Neural cell (in vitro differentiated cells): ENCODE data around the gene VSTM5. TPM values are rescaled to one million over a fixed set of nuclear protein-coding genes. Genes with fewer than 3 reads are reported as not detected.

Experiments used
- H2AFZ ChIP-seq: fragments of 200-600, 300-800 bp; sonication (generic), shearing (Covaris generic); 2 replicates; pipeline ENCODE4 v1.6.0; 2014; ENCODE audit warnings: low read depth, mild to moderate bottlenecking, antibody characterized with exemption, low read length, moderate library complexity
- H3F3A ChIP-seq: fragments of 200-600 bp; shearing (Covaris generic); 2 replicates; pipeline ENCODE4 v1.6.1; 2016; ENCODE audit warnings: mild to moderate bottlenecking, moderate library complexity, mixed read lengths, antibody characterized with exemption, low read length; ENCODE audit not compliant: insufficient read depth, poor library complexity, severe bottlenecking
- H3K27ac ChIP-seq: fragments of 200-600, 300-800 bp; sonication (generic), shearing (Covaris generic); 2 replicates; pipeline ENCODE4 v1.5.1; 2014; ENCODE audit warnings: mild to moderate bottlenecking, low read length, moderate library complexity
- H3K27me3 ChIP-seq: fragments of 300-800, 200-600 bp; sonication (generic), shearing (Covaris generic); 2 replicates; pipeline ENCODE4 v1.6.0; 2014; ENCODE audit warnings: mild to moderate bottlenecking, low read depth, low read length, moderate library complexity; ENCODE audit not compliant: insufficient read depth
- H3K36me3 ChIP-seq: fragments of 300-800, 200-600 bp; sonication (generic), shearing (Covaris generic); 2 replicates; pipeline ENCODE4 v1.5.1; 2014; ENCODE audit warnings: mild to moderate bottlenecking, antibody characterized with exemption, low read length, moderate library complexity; ENCODE audit not compliant: insufficient read depth
- H3K4me2 ChIP-seq: fragments of 300-800, 200-600 bp; sonication (generic), shearing (Covaris generic); 2 replicates; pipeline ENCODE4 v1.6.0; 2014; ENCODE audit warnings: mild to moderate bottlenecking, low read length
- H3K4me3 ChIP-seq: fragments of 300-800, 200-600 bp; sonication (generic), shearing (Covaris generic); 2 replicates; pipeline ENCODE4 v1.5.1; 2014; ENCODE audit warnings: mild to moderate bottlenecking, low read length, moderate library complexity
- H3K79me2 ChIP-seq: fragments of 200-600 bp; shearing (Covaris generic); replicated peaks from 2 replicates; pipeline ENCODE4 v1.6.0; 2014; ENCODE audit warnings: mild to moderate bottlenecking, low read length, moderate library complexity; ENCODE audit not compliant: insufficient read depth
- H3K9ac ChIP-seq: fragments of 300-800, 200-600 bp; sonication (generic), shearing (Covaris generic); 2 replicates; pipeline ENCODE4 v1.6.1; 2016; ENCODE audit warnings: mild to moderate bottlenecking, low read length, mixed read lengths
- H3K9me2 ChIP-seq: fragments of 200-600 bp; shearing (Covaris generic); 2 replicates; pipeline ENCODE4 v1.6.1; 2016; ENCODE audit warnings: mild to moderate bottlenecking, low read length, mixed read lengths; ENCODE audit not compliant: insufficient read depth
- H3K9me3 ChIP-seq: fragments of 200-600, 300-800 bp; sonication (generic), shearing (Covaris generic); 2 replicates; pipeline ENCODE4 v1.6.1; 2016; ENCODE audit warnings: mild to moderate bottlenecking, mixed run types, low read length, moderate library complexity, mixed read lengths
- H4K20me1 ChIP-seq: fragments of 200-600 bp; shearing (Covaris generic); 2 replicates; pipeline ENCODE4 v1.6.1; 2016; ENCODE audit warnings: mild to moderate bottlenecking, mixed run types; ENCODE audit not compliant: insufficient read depth
- CTCF ChIP-seq: fragments of 450-650 bp; IDR thresholded peaks from 2 replicates; pipeline ENCODE4 v1.5.1; 2014; ENCODE audit warnings: antibody characterized with exemption, mild to moderate bottlenecking, moderate library complexity; ENCODE audit not compliant: poor library complexity, severe bottlenecking
- EP300 ChIP-seq: fragments of 450-650 bp; conservative IDR thresholded peaks from 2 replicates; pipeline ENCODE4 v1.6.1; 2014; ENCODE audit warnings: antibody characterized with exemption, mild to moderate bottlenecking, moderate library complexity; ENCODE audit not compliant: poor library complexity, severe bottlenecking
- EZH2 ChIP-seq: fragments of 200-600, 300-800 bp; shearing (Covaris generic), sonication (generic); IDR thresholded peaks from 2 replicates; pipeline ENCODE4 v1.6.1; 2014; ENCODE audit warnings: antibody characterized with exemption, low read length, borderline replicate concordance, mild to moderate bottlenecking; ENCODE audit not compliant: insufficient read depth, poor library complexity, severe bottlenecking
- MXI1 ChIP-seq: fragments of 450-650 bp; conservative IDR thresholded peaks from 2 replicates; pipeline ENCODE4 v1.6.1; 2014; ENCODE audit warnings: antibody characterized with exemption, mild to moderate bottlenecking; ENCODE audit not compliant: poor library complexity, severe bottlenecking
- POLR2AphosphoS5 ChIP-seq: IDR thresholded peaks from 2 replicates; pipeline ENCODE4 v1.6.1; 2012
- RAD21 ChIP-seq: fragments of 450-650 bp; conservative IDR thresholded peaks from 2 replicates; pipeline ENCODE4 v1.6.1; 2014; ENCODE audit warnings: antibody characterized with exemption, mild to moderate bottlenecking, moderate library complexity
- REST ChIP-seq: IDR thresholded peaks from 2 replicates; pipeline ENCODE4 v1.6.1; 2012; ENCODE audit warnings: borderline replicate concordance
- SMC3 ChIP-seq: fragments of 450-650 bp; conservative IDR thresholded peaks from 2 replicates; pipeline ENCODE4 v1.6.1; 2014; ENCODE audit warnings: antibody characterized with exemption, mild to moderate bottlenecking, moderate library complexity; ENCODE audit not compliant: poor library complexity
- TAF1 ChIP-seq: IDR thresholded peaks from 2 replicates; pipeline ENCODE4 v1.6.1; 2012; ENCODE audit warnings: low read depth
- polyA plus RNA-seq: library from polyadenylated mRNA; depleted of rRNA; stranded (reverse); fragments of >200 nt; gene quantifications from 2 replicates; pipeline ENCODE4 v1.2.3, GENCODE V29; 2014

The VSTM5 gene
- polyA plus RNA-seq, 1 donor from 2014 or later: not detected

- no peak for TF ChIP-seq CTCF
- TF ChIP-seq SMC3: no peak
- no peak for TF ChIP-seq EZH2
- no peak for TF ChIP-seq TAF1
- no peak for TF ChIP-seq MXI1
- no peak for TF ChIP-seq REST
- no peak for TF ChIP-seq RAD21
- TF ChIP-seq POLR2AphosphoS5: no peak
- no peak for TF ChIP-seq EP300
- no peak overlapping the region for H3K4me2 ChIP-seq
- no peaks in the 10 kb centered on the region for H3K79me2 ChIP-seq
- H3K9me3 ChIP-seq: no peaks in the 10 kb centered on the region
- no peaks in the 10 kb centered on the region for H3K9me2 ChIP-seq
- H3K9ac ChIP-seq: no peak overlapping the region
- no peaks in the 10 kb centered on the region for H3K27me3 ChIP-seq
- H3K27ac ChIP-seq: no peak overlapping the region
- no peaks in the 10 kb centered on the region for H3K36me3 ChIP-seq
- no peaks in the 10 kb centered on the region for H3F3A ChIP-seq
- H2AFZ ChIP-seq: no peak overlapping the region
- no peak overlapping the region for H3K4me3 ChIP-seq
- H4K20me1 ChIP-seq: no peaks in the 10 kb centered on the region
Observed at GRCh38 chr11:93822359-93822758, 28.1 kb downstream of the VSTM5 start.

GRCh38 chr11:93821617-93822016 is 28.8 kb downstream of the VSTM5 start:
- Histone ChIP-seq H3K9me3 (no peaks in the 10 kb centered on the region), H3K79me2 (no peaks in the 10 kb centered on the region), H3K36me3 (no peaks in the 10 kb centered on the region), H3K9ac (no peak overlapping the region), H3F3A (no peaks in the 10 kb centered on the region), H3K27me3 (no peaks in the 10 kb centered on the region), H3K27ac (no peak overlapping the region), H3K9me2 (no peaks in the 10 kb centered on the region), H2AFZ (no peak overlapping the region), H3K4me3 (no peak overlapping the region), H4K20me1 (no peaks in the 10 kb centered on the region), H3K4me2 (no peak overlapping the region)
- TF ChIP-seq EP300 (no peak), MXI1 (no peak), POLR2AphosphoS5 (no peak), RAD21 (no peak), CTCF (no peak), REST (no peak), SMC3 (no peak), EZH2 (no peak), TAF1 (no peak)
